Natural killer cell (primary cell): Measurements from ENCODE around the gene TMED4. TPM values are rescaled to one million over a fixed set of nuclear protein-coding genes. Genes with fewer than 3 reads are reported as not detected.
A peak's percentile ranks its signal among the peaks of the same experiment; 100 is the strongest.

Source experiments
- ATAC-seq, 3 donors: fragments of 150-1000 bp in 2 of 3; fragments of 200-7000 bp in 1 of 3; cut with Tn5 transposase; 1 replicate in 1 of 3; 2 replicates in 2 of 3; pipeline ENCODE4 v1.10.0; 2021; ENCODE audit warnings: mild to moderate bottlenecking in 2 of 3, moderate library complexity in 2 of 3
- DNase-seq, 2 donors: peaks; one replicate each; pipeline versions ENCODE4 v3.0.0 to v3.0.0-alpha.2; 2013 to 2021; ENCODE audit warnings: mixed read lengths in 1 of 2
- H3K27ac ChIP-seq: one replicate; pipeline ENCODE4 v1.5.1; 2013; ENCODE audit warnings: mild to moderate bottlenecking, low read length
- H3K27me3 ChIP-seq: one replicate; pipeline ENCODE4 v1.6.1; 2013; ENCODE audit warnings: low read length; ENCODE audit not compliant: control insufficient read depth, insufficient read depth
- H3K36me3 ChIP-seq: one replicate; pipeline ENCODE4 v1.6.1; 2013; ENCODE audit warnings: low read length; ENCODE audit not compliant: control insufficient read depth, insufficient read depth
- H3K4me1 ChIP-seq: one replicate; pipeline ENCODE4 v1.6.1; 2013; ENCODE audit warnings: low read length; ENCODE audit not compliant: control insufficient read depth, insufficient read depth
- H3K4me3 ChIP-seq: one replicate; pipeline ENCODE4 v1.5.1; 2013; ENCODE audit warnings: low read length
- H3K9me3 ChIP-seq: one replicate; pipeline ENCODE4 v1.6.1; 2013; ENCODE audit warnings: low read length; ENCODE audit not compliant: control insufficient read depth, insufficient read depth
- H3K27ac Mint-ChIP-seq, 2 donors: one replicate each; pipeline ENCODE4 v1.8.0; 2022; ENCODE audit warnings: mild to moderate bottlenecking in 2 of 2, mixed read lengths in 2 of 2, moderate library complexity in 1 of 2
- H3K27me3 Mint-ChIP-seq, 2 donors: one replicate each; pipeline ENCODE4 v1.8.0; 2022; ENCODE audit warnings: low read depth in 2 of 2, mixed read lengths in 2 of 2
- H3K36me3 Mint-ChIP-seq: one replicate; pipeline ENCODE4 v1.8.0; 2022; ENCODE audit warnings: mixed read lengths
- H3K4me1 Mint-ChIP-seq, 2 donors: one replicate each; pipeline ENCODE4 v1.8.0; 2022; ENCODE audit warnings: mixed read lengths in 2 of 2
- H3K4me3 Mint-ChIP-seq: one replicate; pipeline ENCODE4 v1.8.0; 2022; ENCODE audit warnings: mild to moderate bottlenecking, moderate library complexity, mixed read lengths
- H3K9me3 Mint-ChIP-seq, 2 donors: one replicate each; pipeline ENCODE4 v1.8.0; 2022; ENCODE audit warnings: mixed read lengths in 2 of 2
- WGBS: methylation state at CpG from one replicate; pipeline ENCODE4 v1.1.7; 2013; ENCODE audit warnings: missing lambda C conversion rate; ENCODE audit not compliant: insufficient coverage; 5-methylcytosine and 5-hydroxymethylcytosine counted together
- intact Hi-C: fragments of 100-400 bp; cut with micrococcal nuclease; formaldehyde crosslinking; loops from one replicate; pipeline ENCODE4 v1.14.2; 2022
- total RNA-seq, 4 donors: library from RNA; stranded (reverse); fragments of 120-200 nt in 1 of 4; gene quantifications; one replicate each; pipeline versions ENCODE4 v1.2.3 to v1.2.4, GENCODE V29; 2013 to 2022
- TF ChIP-seq, protein P1 (sequence below): fragments of 200-600 bp; IDR thresholded peaks from one replicate; pipeline ENCODE4 v1.8.0; 2022; ENCODE audit warnings: antibody characterized with exemption

Gene TMED4
- total RNA-seq, 3 donors from 2014 or later (not counting 1 experiment from before 2014, with no cell fraction given) = 93.1 to 101 (median 94.1) TPM

DNA sequence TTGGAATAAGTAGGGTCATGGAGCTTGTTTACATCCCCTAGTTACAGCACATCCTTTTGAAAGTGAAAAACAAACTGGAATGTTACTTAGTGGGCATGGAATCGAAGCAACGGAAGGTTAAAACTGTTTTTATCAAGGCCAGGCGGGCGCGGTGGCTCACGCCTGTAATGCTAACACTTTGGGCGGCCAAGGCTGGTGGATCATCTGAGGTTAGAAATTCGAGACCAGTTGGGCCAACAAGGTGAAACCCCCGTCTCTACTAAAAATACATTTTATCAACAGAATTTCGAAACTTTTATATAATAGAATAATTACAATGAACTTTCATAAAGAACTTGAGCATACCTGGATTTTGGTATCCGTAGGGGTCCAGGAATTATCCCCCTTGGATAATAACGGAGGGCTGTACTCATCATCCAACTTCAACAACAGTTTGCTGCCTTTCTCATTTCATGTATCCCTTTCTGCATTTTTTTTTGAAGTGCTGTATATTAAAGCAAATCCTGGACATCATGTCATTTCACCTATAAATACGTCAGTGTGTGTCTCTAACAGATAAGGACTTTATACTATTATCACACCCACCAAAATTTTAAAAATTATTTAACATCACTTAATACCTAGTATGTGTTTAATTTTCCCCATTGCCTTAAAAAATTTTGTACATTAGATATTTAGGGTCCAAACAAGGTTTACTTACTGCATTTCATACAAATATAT, 1.3 kb upstream of the TMED4 start:
- Mint-ChIP-seq H3K4me3 (peak overlapping the region; percentile 91), H3K9me3 (no peaks in the 10 kb centered on the region), H3K36me3 (no peaks in the 10 kb centered on the region), H3K27me3 (no peaks in the 10 kb centered on the region), H3K4me1 (peaks cover 32 to 35% of the 10 kb centered on the region in 2 donors), H3K27ac (peak overlapping the region; percentile 97 to 98)
- no peak for ATAC-seq
- no peak for DNase-seq
- intact Hi-C loops = loop anchor here (2.0 to 5.0 kb wide), 3 partner anchors 55 to 265 kb away; partner anchors contain the start of genes H2AZ2 and ZMIZ2
- H3K4me3 ChIP-seq = peak overlapping the region; percentile 75
- TF ChIP-seq, protein P1, sequence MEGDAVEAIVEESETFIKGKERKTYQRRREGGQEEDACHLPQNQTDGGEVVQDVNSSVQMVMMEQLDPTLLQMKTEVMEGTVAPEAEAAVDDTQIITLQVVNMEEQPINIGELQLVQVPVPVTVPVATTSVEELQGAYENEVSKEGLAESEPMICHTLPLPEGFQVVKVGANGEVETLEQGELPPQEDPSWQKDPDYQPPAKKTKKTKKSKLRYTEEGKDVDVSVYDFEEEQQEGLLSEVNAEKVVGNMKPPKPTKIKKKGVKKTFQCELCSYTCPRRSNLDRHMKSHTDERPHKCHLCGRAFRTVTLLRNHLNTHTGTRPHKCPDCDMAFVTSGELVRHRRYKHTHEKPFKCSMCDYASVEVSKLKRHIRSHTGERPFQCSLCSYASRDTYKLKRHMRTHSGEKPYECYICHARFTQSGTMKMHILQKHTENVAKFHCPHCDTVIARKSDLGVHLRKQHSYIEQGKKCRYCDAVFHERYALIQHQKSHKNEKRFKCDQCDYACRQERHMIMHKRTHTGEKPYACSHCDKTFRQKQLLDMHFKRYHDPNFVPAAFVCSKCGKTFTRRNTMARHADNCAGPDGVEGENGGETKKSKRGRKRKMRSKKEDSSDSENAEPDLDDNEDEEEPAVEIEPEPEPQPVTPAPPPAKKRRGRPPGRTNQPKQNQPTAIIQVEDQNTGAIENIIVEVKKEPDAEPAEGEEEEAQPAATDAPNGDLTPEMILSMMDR = no peak
- no peaks in the 10 kb centered on the region for H3K27me3 ChIP-seq
- H3K4me1 ChIP-seq = peaks cover 25% of the 10 kb centered on the region
- 93% methylated on average over 10 of the region's 13 CpGs for WGBS
- peaks cover 19% of the 10 kb centered on the region for H3K36me3 ChIP-seq
- peak overlapping the region; percentile 95 for H3K27ac ChIP-seq
- no peaks in the 10 kb centered on the region for H3K9me3 ChIP-seq

DNA sequence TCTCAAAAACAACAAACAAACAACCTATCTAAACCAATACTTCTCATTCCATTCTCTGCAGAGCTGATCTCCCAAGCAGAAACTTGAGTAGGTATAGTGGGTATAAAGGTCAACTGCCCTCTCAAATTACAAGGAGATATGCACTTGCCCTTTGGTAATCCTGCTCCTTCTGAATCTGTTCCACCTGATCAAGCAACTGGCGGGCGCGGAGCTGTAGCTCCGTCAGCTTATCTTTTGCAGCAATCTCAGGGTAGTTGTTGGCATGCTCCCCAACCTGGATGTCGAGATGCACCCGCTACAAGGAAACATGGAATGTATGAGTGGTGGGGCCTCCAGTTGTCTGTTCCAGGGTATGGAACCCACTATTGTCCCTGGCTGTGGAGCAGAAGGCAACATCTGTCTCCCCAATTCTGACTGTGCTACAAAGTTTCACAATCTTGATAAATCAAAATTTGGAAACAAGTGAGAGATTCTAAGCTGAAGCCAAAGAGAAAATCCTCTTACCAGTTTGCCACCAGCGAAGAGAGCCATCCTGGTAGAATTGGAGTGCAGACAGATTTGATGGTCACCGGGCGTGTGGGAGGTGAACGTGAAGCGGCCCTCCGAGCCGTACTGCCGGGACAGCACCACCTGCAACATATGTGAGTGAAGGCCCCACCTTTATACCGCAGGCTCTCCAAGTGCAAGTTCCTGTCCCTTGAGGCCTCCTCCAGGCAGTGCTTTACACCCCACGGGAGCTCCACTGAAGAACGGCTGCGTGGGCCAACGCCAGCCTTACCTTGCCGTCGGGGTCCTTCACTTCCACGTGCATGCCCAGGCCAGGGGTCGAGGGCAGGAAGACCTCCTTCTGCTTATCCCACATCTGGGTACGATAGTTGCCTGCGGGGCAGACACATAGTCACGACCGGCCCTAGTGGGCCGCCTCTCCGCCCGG, 819 bp downstream of the TMED4 start:
- 20% methylated on average over 30 of the region's 30 CpGs for WGBS
- peak in 2 of 3 donors; percentile 5 to 12 for ATAC-seq
- intact Hi-C loops = loop anchor here (5.0 kb wide), 1 partner anchor 166 kb away; the partner anchor contains the start of gene ZMIZ2
- peak overlapping the region; percentile 90 for H3K27ac ChIP-seq
- Mint-ChIP-seq H3K36me3 (no peaks in the 10 kb centered on the region), H3K9me3 (no peaks in the 10 kb centered on the region), H3K27ac (peak overlapping the region; percentile 97 to 98), H3K4me1 (peaks cover 30 to 31% of the 10 kb centered on the region in 2 donors), H3K4me3 (peak overlapping the region; percentile 91), H3K27me3 (no peaks in the 10 kb centered on the region)
- peak overlapping the region; percentile 75 for H3K4me3 ChIP-seq
- DNase-seq = peak in 1 of 2 donors; percentile 74
- TF ChIP-seq, protein P1 = no peak
- H3K36me3 ChIP-seq = peaks cover 23% of the 10 kb centered on the region
- no peaks in the 10 kb centered on the region for H3K27me3 ChIP-seq
- H3K4me1 ChIP-seq = peaks cover 23% of the 10 kb centered on the region
- H3K9me3 ChIP-seq = no peaks in the 10 kb centered on the region

DNA sequence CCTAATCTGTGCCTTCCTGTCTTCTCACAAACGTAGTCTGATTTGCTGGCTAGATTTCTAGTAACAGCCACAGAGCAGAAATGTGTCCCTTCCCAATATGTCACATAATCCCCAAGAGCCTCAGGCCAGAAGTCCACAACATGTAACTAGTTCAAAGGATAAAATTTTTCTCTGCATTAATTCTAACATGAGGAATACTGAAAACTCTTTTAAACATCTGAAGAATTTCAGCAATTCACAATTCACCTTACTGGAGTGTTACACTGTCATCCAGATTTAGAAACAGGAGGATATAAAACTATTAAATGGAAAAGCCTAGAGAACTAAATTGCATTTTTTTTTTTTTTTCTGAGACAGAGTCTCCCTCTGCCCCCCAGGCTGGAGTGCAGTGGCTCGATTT, 5.8 kb downstream of the TMED4 start:
- 83% methylated on average over 2 of the region's 2 CpGs for WGBS
- Histone ChIP-seq H3K9me3 (no peaks in the 10 kb centered on the region), H3K4me3 (no peak overlapping the region), H3K36me3 (peaks cover 42% of the 10 kb centered on the region), H3K27ac (no peak overlapping the region), H3K27me3 (no peaks in the 10 kb centered on the region), H3K4me1 (peaks cover 33% of the 10 kb centered on the region)
- TF ChIP-seq, protein P1 = no peak
- intact Hi-C loops = no loop called here
- no peaks in the 10 kb centered on the region for H3K9me3 Mint-ChIP-seq
- peak overlapping the region; percentile 56 for H3K4me3 Mint-ChIP-seq
- DNase-seq = no peak
- peak overlapping the region; percentile 73 to 100 for H3K27ac Mint-ChIP-seq
- H3K36me3 Mint-ChIP-seq = no peaks in the 10 kb centered on the region
- H3K4me1 Mint-ChIP-seq = peaks cover 41 to 48% of the 10 kb centered on the region in 2 donors
- ATAC-seq = no peak
- H3K27me3 Mint-ChIP-seq = no peaks in the 10 kb centered on the region
